Astrocyte (in vitro differentiated cells and primary cell): ENCODE results near the gene SREBF2. TPM values are rescaled to one million over a fixed set of nuclear protein-coding genes. Genes with fewer than 3 reads are reported as not detected.

Experiments
- DNase-seq: peaks from one replicate; pipeline ENCODE4 v3.0.0-alpha.2; 2010; ENCODE audit warnings: low read depth
- FAIRE-seq: peaks from 2 replicates; lab custom pipeline; 2011; peaks lifted over from hg19 to GRCh38; lab: Jason Lieb, UNC
- H2AFZ ChIP-seq: 2 replicates; pipeline ENCODE4 v1.6.0; 2012; ENCODE audit warnings: low read depth, low read length, inconsistent platforms
- H3K27ac ChIP-seq: 2 replicates; pipeline ENCODE4 v1.5.1; 2011; ENCODE audit warnings: low read depth, low read length, inconsistent platforms
- H3K27me3 ChIP-seq: 2 replicates; pipeline ENCODE4 v1.6.0; 2011; ENCODE audit warnings: low read length, inconsistent platforms; ENCODE audit not compliant: insufficient read depth
- H3K36me3 ChIP-seq: 2 replicates; pipeline ENCODE4 v1.5.1; 2011; ENCODE audit warnings: low read length, inconsistent platforms; ENCODE audit not compliant: insufficient read depth
- H3K4me1 ChIP-seq: 2 replicates; pipeline ENCODE4 v1.5.1; 2011; ENCODE audit warnings: low read length, inconsistent platforms; ENCODE audit not compliant: insufficient read depth
- H3K4me2 ChIP-seq: 2 replicates; pipeline ENCODE4 v1.6.0; 2012; ENCODE audit warnings: low read length, inconsistent platforms
- H3K4me3 ChIP-seq: 2 replicates; pipeline ENCODE4 v1.5.1; 2011; ENCODE audit warnings: low read depth, mild to moderate bottlenecking, low read length, inconsistent platforms; ENCODE audit not compliant: insufficient read depth
- H3K79me2 ChIP-seq: 2 replicates; pipeline ENCODE4 v1.6.0; 2012; ENCODE audit warnings: mild to moderate bottlenecking, low read length, inconsistent platforms; ENCODE audit not compliant: insufficient read depth
- H3K9ac ChIP-seq: 2 replicates; pipeline ENCODE4 v1.6.0; 2012; ENCODE audit warnings: mild to moderate bottlenecking, low read length, inconsistent platforms
- H3K9me3 ChIP-seq: 2 replicates; pipeline ENCODE4 v1.5.1; 2012; ENCODE audit warnings: low read depth, mild to moderate bottlenecking, low read length, inconsistent platforms; ENCODE audit not compliant: insufficient read depth
- H4K20me1 ChIP-seq: 2 replicates; pipeline ENCODE4 v1.6.0; 2012; ENCODE audit warnings: low read length, inconsistent platforms; ENCODE audit not compliant: insufficient read depth
- H3K27ac Mint-ChIP-seq: one replicate; pipeline ENCODE4 v1.8.0; 2021; ENCODE audit warnings: mild to moderate bottlenecking, mixed read lengths; ENCODE audit not compliant: unreplicated experiment
- H3K27me3 Mint-ChIP-seq: one replicate; pipeline ENCODE4 v1.8.0; 2021; ENCODE audit warnings: low read depth, mixed read lengths; ENCODE audit not compliant: unreplicated experiment
- H3K36me3 Mint-ChIP-seq: one replicate; pipeline ENCODE4 v1.8.0; 2021; ENCODE audit warnings: low read depth, mixed read lengths; ENCODE audit not compliant: unreplicated experiment
- H3K4me1 Mint-ChIP-seq: one replicate; pipeline ENCODE4 v1.8.0; 2021; ENCODE audit warnings: low read depth, mixed read lengths; ENCODE audit not compliant: unreplicated experiment
- H3K4me3 Mint-ChIP-seq: one replicate; pipeline ENCODE4 v1.8.0; 2021; ENCODE audit warnings: mild to moderate bottlenecking, moderate library complexity, mixed read lengths; ENCODE audit not compliant: unreplicated experiment
- H3K9me3 Mint-ChIP-seq: one replicate; pipeline ENCODE4 v1.8.0; 2021; ENCODE audit warnings: mild to moderate bottlenecking, mixed read lengths; ENCODE audit not compliant: unreplicated experiment
- EZH2 ChIP-seq: IDR thresholded peaks from 2 replicates; pipeline ENCODE4 v1.6.1; 2012; ENCODE audit warnings: mild to moderate bottlenecking, low read length, inconsistent platforms; ENCODE audit not compliant: insufficient read depth
- total RNA-seq: library from RNA; stranded (reverse); gene quantifications from 2 replicates; pipeline ENCODE4 v1.2.1, GENCODE V29; 2021
- TF ChIP-seq, protein P1 (sequence below): IDR thresholded peaks from 2 replicates; pipeline ENCODE4 v1.5.1; 2011; ENCODE audit warnings: low read depth, mild to moderate bottlenecking, inconsistent platforms, low read length, moderate library complexity; ENCODE audit not compliant: insufficient read depth

The SREBF2 gene
- total RNA-seq, 1 donor from 2014 or later, result 83.9 TPM

DNA sequence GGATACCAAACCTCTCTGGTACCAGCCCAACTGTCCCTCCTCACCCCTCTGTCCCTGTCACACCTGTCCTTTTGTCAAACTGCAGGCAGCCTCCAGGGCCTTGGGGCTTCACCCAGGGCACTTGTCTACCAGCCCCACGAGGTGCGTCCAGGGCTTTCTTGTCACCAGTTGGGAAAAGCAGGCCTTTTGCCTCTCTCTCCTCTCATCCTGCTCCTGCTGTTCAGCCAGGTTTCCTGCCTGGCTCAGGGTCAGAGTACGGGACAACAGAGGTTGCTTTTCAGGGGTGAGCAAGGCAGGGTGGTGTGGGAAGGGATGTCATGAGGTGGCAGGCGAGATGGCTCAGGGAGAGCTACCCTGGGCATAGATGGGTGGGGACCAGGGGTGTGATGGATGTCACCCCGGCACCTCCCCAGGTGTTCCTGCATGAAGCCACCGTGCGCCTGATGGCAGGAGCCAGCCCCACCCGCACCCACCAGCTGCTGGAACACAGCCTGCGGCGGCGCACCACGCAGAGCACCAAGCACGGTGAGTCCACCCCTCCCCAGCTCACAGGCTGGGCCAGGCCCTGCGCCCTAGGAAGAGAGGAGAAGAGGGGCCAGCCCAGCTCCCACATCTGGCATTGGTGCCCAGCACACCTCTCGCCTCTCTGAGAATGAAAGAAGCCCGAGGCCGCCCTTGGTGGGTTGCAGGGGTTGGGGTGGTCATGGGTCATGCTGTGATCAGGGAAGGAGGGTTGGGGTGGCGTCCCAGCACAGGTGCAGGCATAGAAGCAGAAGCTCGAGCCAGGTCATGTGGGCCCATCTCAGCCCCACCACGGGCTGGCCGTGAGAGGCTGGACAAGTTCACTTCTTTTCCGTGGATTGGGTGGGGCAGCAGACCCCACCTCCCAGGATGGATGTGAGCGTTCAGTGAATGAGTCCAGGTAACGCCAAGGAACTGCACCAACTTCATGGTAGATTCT, 71.8 kb downstream of the SREBF2 start:
- no peak overlapping the region for H3K4me3 Mint-ChIP-seq
- no peak overlapping the region for H3K9ac ChIP-seq
- no peaks in the 10 kb centered on the region for H3K79me2 ChIP-seq
- peaks cover 10% of the 10 kb centered on the region for H3K36me3 Mint-ChIP-seq
- H3K27me3 Mint-ChIP-seq, result peaks cover 2% of the 10 kb centered on the region
- H3K27me3 ChIP-seq, result peaks cover 2% of the 10 kb centered on the region
- FAIRE-seq, result no peak
- H3K4me2 ChIP-seq, result no peak overlapping the region
- no peaks in the 10 kb centered on the region for H3K4me1 Mint-ChIP-seq
- H2AFZ ChIP-seq, result no peak overlapping the region
- no peak overlapping the region for H3K27ac Mint-ChIP-seq
- no peaks in the 10 kb centered on the region for H3K9me3 ChIP-seq
- H3K4me1 ChIP-seq, result peaks cover 8% of the 10 kb centered on the region
- peaks cover 39% of the 10 kb centered on the region for H4K20me1 ChIP-seq
- peaks cover 2% of the 10 kb centered on the region for H3K9me3 Mint-ChIP-seq
- H3K4me3 ChIP-seq, result no peak overlapping the region
- TF ChIP-seq EZH2, result no peak
- TF ChIP-seq, protein P1, sequence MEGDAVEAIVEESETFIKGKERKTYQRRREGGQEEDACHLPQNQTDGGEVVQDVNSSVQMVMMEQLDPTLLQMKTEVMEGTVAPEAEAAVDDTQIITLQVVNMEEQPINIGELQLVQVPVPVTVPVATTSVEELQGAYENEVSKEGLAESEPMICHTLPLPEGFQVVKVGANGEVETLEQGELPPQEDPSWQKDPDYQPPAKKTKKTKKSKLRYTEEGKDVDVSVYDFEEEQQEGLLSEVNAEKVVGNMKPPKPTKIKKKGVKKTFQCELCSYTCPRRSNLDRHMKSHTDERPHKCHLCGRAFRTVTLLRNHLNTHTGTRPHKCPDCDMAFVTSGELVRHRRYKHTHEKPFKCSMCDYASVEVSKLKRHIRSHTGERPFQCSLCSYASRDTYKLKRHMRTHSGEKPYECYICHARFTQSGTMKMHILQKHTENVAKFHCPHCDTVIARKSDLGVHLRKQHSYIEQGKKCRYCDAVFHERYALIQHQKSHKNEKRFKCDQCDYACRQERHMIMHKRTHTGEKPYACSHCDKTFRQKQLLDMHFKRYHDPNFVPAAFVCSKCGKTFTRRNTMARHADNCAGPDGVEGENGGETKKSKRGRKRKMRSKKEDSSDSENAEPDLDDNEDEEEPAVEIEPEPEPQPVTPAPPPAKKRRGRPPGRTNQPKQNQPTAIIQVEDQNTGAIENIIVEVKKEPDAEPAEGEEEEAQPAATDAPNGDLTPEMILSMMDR, result no peak
- DNase-seq, result no peak
- peaks cover 8% of the 10 kb centered on the region for H3K36me3 ChIP-seq
- H3K27ac ChIP-seq, result no peak overlapping the region

DNA sequence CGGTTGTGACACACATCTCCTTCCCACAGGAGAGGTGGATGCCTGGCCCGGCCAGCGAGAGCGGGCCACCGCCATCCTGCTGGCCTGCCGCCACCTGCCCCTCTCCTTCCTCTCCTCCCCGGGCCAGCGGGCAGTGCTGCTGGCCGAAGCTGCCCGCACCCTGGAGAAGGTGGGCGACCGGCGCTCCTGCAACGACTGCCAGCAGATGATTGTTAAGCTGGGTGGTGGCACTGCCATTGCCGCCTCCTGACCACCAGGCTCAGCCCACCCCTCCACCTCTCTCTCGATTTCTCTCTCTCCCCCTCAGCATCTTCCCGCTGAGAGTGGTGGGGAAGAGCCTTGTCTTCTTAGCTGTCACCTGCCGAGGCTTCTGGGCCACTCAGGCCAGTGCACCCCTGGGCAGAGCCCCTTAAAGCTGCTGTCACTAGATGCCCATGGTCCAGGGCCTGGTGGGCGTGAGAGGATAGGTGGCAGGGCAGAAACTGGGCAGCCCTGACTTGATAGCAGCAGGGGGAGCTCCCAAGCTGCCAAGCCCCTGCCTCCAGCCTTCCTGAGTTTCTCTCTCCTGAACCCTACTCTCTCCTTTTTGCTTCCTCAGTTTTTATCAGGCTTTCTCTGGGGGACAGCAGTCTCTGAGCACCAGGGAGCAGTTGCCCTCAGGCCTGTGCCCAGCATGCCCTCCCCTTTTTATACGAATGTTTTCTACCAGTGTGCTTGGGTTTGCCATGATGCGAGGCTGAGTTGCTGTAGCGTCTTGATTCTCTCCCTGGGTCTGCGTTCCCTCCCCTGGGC, 72.7 kb downstream of the SREBF2 start:
- Histone ChIP-seq H4K20me1 (peaks cover 38% of the 10 kb centered on the region), H3K36me3 (peaks cover 5% of the 10 kb centered on the region), H3K4me2 (no peak overlapping the region), H3K4me1 (peaks cover 13% of the 10 kb centered on the region), H3K4me3 (no peak overlapping the region), H3K27me3 (peaks cover 5% of the 10 kb centered on the region), H2AFZ (no peak overlapping the region), H3K9me3 (no peaks in the 10 kb centered on the region), H3K79me2 (no peaks in the 10 kb centered on the region), H3K27ac (no peak overlapping the region), H3K9ac (no peak overlapping the region)
- H3K9me3 Mint-ChIP-seq, result peaks cover 2% of the 10 kb centered on the region
- H3K27ac Mint-ChIP-seq, result no peak overlapping the region
- FAIRE-seq (no peak), DNase-seq (no peak)
- no peaks in the 10 kb centered on the region for H3K4me1 Mint-ChIP-seq
- H3K4me3 Mint-ChIP-seq, result no peak overlapping the region
- peaks cover 5% of the 10 kb centered on the region for H3K36me3 Mint-ChIP-seq
- H3K27me3 Mint-ChIP-seq, result peaks cover 2% of the 10 kb centered on the region
- TF ChIP-seq, protein P1, result no peak
- no peak for TF ChIP-seq EZH2
